SH-SY5Y (cell line): ENCODE results near the gene PTPRD.

Experiments
- GATA2 ChIP-seq: IDR thresholded peaks from 2 replicates; pipeline ENCODE4 v1.6.1; 2011; ENCODE audit warnings: mild to moderate bottlenecking, low read depth, low read length
- GATA3 ChIP-seq: IDR thresholded peaks from 2 replicates; pipeline ENCODE4 v1.6.1; 2011; ENCODE audit warnings: low read depth, mild to moderate bottlenecking, low read length, moderate library complexity

PTPRD gene

GRCh38 chr9:8389531-8389930 lies 2223.3 kb downstream of the PTPRD start:
- TF ChIP-seq GATA2 (no peak), GATA3 (no peak)

- TF ChIP-seq GATA2 (no peak), GATA3 (no peak)
Measured at GRCh38 chr9:8388132-8388531, 2224.7 kb downstream of the PTPRD start.

- TF ChIP-seq GATA3 (no peak), GATA2 (no peak)
Measured at GRCh38 chr9:8384091-8384490, 2228.7 kb downstream of the PTPRD start.

GRCh38 chr9:8382777-8383527 lies 2229.8 kb downstream of the PTPRD start:
- TF ChIP-seq GATA3 (no peak), GATA2 (no peak)

- TF ChIP-seq GATA3 (no peak), GATA2 (no peak)
Measured at GRCh38 chr9:8382266-8382665, 2230.5 kb downstream of the PTPRD start.

- no peak for TF ChIP-seq GATA3
- TF ChIP-seq GATA2: no peak
Measured at GRCh38 chr9:8381601-8382000, 2231.2 kb downstream of the PTPRD start.

DNA sequence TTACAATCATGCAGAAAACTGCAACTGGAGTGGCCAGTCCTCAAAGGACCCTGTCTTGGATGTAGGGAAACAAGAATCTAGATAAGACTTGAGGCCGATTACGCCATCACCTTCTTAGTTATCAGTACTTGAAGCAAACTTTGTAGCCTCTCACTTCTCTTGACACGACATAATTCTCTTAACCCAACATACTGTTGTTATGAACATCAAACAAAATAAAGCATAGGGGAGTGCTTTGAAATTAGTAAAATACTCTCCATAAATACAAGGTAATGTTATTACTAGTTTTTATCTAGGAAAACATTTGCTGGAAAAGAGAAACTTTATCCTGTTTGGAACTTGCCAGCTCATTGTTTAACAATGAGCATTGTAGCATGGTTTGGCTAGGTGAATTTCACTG lies 2238.3 kb downstream of the PTPRD start:
- TF ChIP-seq GATA3 (no peak), GATA2 (no peak)

- no peak for TF ChIP-seq GATA2
- TF ChIP-seq GATA3: no peak
Measured at GRCh38 chr9:8371686-8372085, 2241.1 kb downstream of the PTPRD start.

DNA sequence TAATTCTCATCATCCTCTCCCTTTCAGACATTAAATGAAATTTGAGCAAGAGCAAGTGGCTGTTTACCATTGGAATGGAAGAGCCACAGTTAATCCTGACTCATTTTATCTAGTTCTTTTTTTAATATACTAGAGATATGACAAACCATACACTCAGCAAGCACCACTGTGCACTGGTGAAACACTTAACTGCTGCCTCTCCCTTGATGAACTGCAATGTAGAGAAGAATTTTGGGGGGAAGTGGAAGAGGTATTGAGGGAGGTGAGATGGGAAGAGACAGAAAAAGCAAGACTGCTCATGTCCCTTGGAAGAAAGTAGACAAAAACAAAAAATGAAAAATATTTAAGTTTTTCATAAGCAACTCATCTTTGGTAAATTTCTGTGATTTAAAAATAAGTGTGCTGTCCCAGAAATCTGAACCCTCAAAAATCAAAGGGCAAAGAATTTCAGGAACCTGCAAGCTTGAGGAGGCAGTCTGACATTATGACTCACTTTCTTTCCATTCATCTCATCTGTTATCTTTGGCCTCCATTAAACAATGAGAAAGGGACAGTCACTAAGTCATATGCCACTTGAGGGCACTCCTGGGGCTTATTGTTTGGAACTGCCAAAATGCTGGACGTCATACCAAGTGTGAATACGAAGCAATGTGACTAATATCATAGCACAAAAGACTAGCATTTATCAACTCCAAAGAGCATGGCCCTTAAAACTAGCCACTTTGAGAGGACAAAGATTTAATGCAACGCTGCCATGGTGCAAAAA lies 2246.5 kb downstream of the PTPRD start:
- TF ChIP-seq GATA3 (no peak), GATA2 (no peak)

DNA sequence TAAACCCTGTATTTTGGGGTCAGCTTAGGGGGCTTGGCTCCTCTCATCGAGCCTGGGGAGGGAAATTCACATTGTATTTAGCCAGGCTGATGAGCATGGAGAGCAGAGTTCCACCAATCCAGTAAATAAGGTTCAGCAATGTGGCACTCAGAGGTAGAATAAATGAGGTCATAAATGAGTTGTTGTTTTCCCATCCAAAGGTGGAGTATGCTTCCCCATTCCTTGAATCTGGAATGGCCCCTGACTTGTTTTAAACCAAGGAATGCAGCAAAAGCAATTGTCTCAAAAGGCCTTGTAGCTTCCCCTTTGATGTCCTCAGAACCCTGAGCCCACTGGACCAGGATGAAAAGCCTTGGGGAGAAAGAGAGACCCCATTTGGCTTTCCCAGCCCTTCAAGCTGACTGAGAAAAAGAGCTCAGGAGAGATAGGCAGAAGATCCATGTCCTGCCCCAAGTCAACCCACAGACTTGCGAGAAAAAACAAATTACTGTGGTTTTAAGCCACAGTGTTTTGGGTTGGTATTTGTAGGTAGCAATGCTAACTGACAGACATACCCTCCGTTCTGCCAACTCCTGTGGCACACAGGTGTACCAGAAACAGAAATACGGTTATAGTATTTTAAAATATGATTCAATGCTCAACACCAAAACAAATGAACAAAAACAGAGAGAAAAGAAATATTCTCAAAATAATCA lies 2247.2 kb downstream of the PTPRD start:
- TF ChIP-seq GATA2: no peak
- no peak for TF ChIP-seq GATA3

DNA sequence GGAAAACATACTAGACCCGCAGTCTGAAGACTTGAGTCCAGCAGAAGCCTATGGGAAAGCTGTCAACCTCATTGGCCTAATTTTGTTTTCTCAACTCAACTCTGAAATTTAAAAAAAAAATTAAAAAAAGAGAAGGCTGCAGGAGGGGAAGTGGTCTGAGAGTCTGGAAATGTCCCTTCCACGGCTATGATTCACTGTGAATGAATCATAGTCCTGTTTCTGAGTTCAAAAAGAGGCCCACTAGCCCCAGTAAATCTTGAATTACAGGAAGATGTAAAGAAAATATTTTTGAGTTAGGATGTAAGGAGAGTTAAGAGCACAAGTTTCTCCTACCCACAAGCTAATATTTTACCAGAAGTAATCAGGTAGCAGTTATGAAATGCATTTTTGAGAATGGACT lies 2247.8 kb downstream of the PTPRD start:
- TF ChIP-seq GATA2: no peak
- TF ChIP-seq GATA3: no peak

DNA sequence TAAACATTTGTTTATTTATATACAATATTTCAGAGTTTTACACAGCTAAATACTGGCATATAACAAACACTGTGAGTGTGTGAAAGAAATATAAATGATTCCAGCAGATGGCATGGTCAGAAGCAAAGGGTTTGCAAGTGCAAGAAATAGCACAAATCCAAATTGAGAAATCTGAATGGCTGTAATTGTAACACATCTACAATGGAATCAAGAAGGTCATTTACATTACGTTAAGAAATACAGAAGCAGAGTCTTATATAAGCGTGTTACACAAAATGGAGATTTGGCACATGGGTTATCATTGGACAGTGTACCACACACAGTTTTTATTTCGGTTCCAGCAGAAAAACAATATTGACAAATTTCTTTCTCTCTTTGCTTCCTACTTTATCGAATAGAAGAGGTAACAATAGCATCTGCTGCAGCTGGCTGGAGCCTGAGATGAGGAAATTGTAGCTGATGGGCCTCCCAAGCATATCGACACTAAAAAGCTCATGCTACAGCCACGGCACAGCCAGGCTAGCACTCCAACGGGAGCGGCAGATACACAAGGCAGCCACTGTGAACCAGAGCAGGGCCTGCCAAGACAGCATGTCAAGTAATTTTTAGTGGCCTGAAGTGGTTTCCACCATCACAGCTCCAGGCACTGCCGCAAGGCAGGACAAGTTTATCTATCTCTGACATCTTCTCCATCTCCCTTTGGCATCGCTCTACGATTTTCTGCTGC lies 2248.6 kb downstream of the PTPRD start:
- TF ChIP-seq GATA2: no peak
- TF ChIP-seq GATA3: no peak

- no peak for TF ChIP-seq GATA3
- no peak for TF ChIP-seq GATA2
Measured at GRCh38 chr9:8362250-8362649, 2250.6 kb downstream of the PTPRD start.

GRCh38 chr9:8361364-8361763 lies 2251.4 kb downstream of the PTPRD start:
- TF ChIP-seq GATA3 (no peak), GATA2 (no peak)
